GM19193 (cell line): ENCODE measurements around the gene CSTA.

ENCODE experiments used
- POLR2A ChIP-seq: IDR thresholded peaks from 4 replicates; pipeline ENCODE4 v1.6.1; 2011; ENCODE audit not compliant: insufficient read depth, insufficient read length; ENCODE audit errors: extremely low read depth

CSTA gene

DNA sequence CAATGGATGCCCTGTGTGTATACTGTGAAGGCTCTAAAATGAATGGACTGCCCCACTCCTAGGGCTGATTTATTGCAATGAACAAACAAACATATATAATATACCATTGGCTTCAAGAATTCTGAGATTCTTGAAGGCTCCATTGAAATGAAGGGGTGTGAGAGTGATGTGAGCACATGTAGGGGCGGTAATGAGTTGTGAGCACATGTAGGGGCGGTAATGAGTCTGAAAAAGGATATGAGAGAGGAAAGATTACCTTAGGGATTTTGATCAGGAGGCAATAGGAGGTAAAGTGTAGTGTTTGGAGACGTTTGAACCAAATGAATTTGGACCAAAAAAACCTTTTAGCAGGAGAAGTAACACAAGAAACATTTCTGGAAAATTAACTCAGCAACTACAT lies 62.7 kb downstream of the CSTA start:
- no peak for TF ChIP-seq POLR2A

GRCh38 chr3:122389197-122389596 lies 64.1 kb downstream of the CSTA start:
- TF ChIP-seq POLR2A: no peak

DNA sequence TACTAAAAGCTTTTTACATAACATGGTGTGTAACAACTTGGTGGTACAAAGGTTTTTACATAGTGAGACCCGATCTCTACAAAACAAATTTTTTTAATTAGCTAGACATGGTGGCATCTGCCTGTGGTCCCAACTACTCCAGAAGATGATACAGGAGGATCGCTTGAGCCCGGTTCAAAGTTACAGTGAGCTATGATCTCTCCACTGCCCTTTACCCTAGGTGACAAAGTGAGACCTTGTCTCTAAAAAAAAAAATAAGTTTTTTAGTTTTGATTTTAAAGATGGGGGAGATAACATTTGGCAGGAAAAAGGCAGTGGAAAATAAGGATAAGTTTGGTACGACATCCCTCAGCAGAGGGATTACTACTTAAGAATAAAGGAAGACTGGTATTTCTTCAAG lies 64.8 kb downstream of the CSTA start:
- TF ChIP-seq POLR2A: no peak

DNA sequence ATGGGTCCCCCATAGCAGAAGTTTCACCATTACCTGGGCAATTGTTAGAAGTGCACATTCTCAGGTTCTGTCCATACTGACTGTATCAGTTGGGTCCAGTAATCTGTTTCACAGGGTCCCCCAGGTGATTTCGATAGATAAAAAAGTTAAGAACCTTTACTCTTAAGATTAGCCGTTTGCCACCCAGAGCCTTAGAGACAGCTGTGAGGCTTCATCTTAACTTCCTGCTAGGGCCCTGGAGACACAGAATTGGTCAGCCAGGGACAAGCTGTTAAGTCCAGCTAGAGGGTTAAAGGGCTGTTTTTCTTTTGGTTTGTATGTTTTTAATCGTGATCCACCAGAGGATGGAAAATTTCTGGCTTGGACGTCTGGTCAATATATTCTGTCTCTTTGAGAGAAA lies 65.6 kb downstream of the CSTA start:
- no peak for TF ChIP-seq POLR2A
